Astrocyte (in vitro differentiated cells and primary cell): ENCODE results near the gene DCBLD1. TPM values are rescaled to one million over a fixed set of nuclear protein-coding genes. Genes with fewer than 3 reads are reported as not detected.

Experiments used
- DNase-seq: peaks from one replicate; pipeline ENCODE4 v3.0.0-alpha.2; 2010; ENCODE audit warnings: low read depth
- FAIRE-seq: peaks from 2 replicates; lab custom pipeline; 2011; peaks lifted over from hg19 to GRCh38; lab: Jason Lieb, UNC
- H2AFZ ChIP-seq: 2 replicates; pipeline ENCODE4 v1.6.0; 2012; ENCODE audit warnings: low read depth, low read length, inconsistent platforms
- H3K27ac ChIP-seq: 2 replicates; pipeline ENCODE4 v1.5.1; 2011; ENCODE audit warnings: low read depth, low read length, inconsistent platforms
- H3K27me3 ChIP-seq: 2 replicates; pipeline ENCODE4 v1.6.0; 2011; ENCODE audit warnings: low read length, inconsistent platforms; ENCODE audit not compliant: insufficient read depth
- H3K36me3 ChIP-seq: 2 replicates; pipeline ENCODE4 v1.5.1; 2011; ENCODE audit warnings: low read length, inconsistent platforms; ENCODE audit not compliant: insufficient read depth
- H3K4me1 ChIP-seq: 2 replicates; pipeline ENCODE4 v1.5.1; 2011; ENCODE audit warnings: low read length, inconsistent platforms; ENCODE audit not compliant: insufficient read depth
- H3K4me2 ChIP-seq: 2 replicates; pipeline ENCODE4 v1.6.0; 2012; ENCODE audit warnings: low read length, inconsistent platforms
- H3K4me3 ChIP-seq: 2 replicates; pipeline ENCODE4 v1.5.1; 2011; ENCODE audit warnings: low read depth, mild to moderate bottlenecking, low read length, inconsistent platforms; ENCODE audit not compliant: insufficient read depth
- H3K79me2 ChIP-seq: 2 replicates; pipeline ENCODE4 v1.6.0; 2012; ENCODE audit warnings: mild to moderate bottlenecking, low read length, inconsistent platforms; ENCODE audit not compliant: insufficient read depth
- H3K9ac ChIP-seq: 2 replicates; pipeline ENCODE4 v1.6.0; 2012; ENCODE audit warnings: mild to moderate bottlenecking, low read length, inconsistent platforms
- H3K9me3 ChIP-seq: 2 replicates; pipeline ENCODE4 v1.5.1; 2012; ENCODE audit warnings: low read depth, mild to moderate bottlenecking, low read length, inconsistent platforms; ENCODE audit not compliant: insufficient read depth
- H4K20me1 ChIP-seq: 2 replicates; pipeline ENCODE4 v1.6.0; 2012; ENCODE audit warnings: low read length, inconsistent platforms; ENCODE audit not compliant: insufficient read depth
- H3K27ac Mint-ChIP-seq: one replicate; pipeline ENCODE4 v1.8.0; 2021; ENCODE audit warnings: mild to moderate bottlenecking, mixed read lengths; ENCODE audit not compliant: unreplicated experiment
- H3K27me3 Mint-ChIP-seq: one replicate; pipeline ENCODE4 v1.8.0; 2021; ENCODE audit warnings: low read depth, mixed read lengths; ENCODE audit not compliant: unreplicated experiment
- H3K36me3 Mint-ChIP-seq: one replicate; pipeline ENCODE4 v1.8.0; 2021; ENCODE audit warnings: low read depth, mixed read lengths; ENCODE audit not compliant: unreplicated experiment
- H3K4me1 Mint-ChIP-seq: one replicate; pipeline ENCODE4 v1.8.0; 2021; ENCODE audit warnings: low read depth, mixed read lengths; ENCODE audit not compliant: unreplicated experiment
- H3K4me3 Mint-ChIP-seq: one replicate; pipeline ENCODE4 v1.8.0; 2021; ENCODE audit warnings: mild to moderate bottlenecking, moderate library complexity, mixed read lengths; ENCODE audit not compliant: unreplicated experiment
- H3K9me3 Mint-ChIP-seq: one replicate; pipeline ENCODE4 v1.8.0; 2021; ENCODE audit warnings: mild to moderate bottlenecking, mixed read lengths; ENCODE audit not compliant: unreplicated experiment
- CTCF ChIP-seq: IDR thresholded peaks from 2 replicates; pipeline ENCODE4 v1.5.1; 2011; ENCODE audit warnings: low read depth, mild to moderate bottlenecking, inconsistent platforms, low read length, moderate library complexity; ENCODE audit not compliant: insufficient read depth
- EZH2 ChIP-seq: IDR thresholded peaks from 2 replicates; pipeline ENCODE4 v1.6.1; 2012; ENCODE audit warnings: mild to moderate bottlenecking, low read length, inconsistent platforms; ENCODE audit not compliant: insufficient read depth
- total RNA-seq: library from RNA; stranded (reverse); gene quantifications from 2 replicates; pipeline ENCODE4 v1.2.1, GENCODE V29; 2021

The DCBLD1 gene
- total RNA-seq, 1 donor from 2014 or later, result 36.8 TPM

GRCh38 chr6:117502580-117502979 lies 20.1 kb downstream of the DCBLD1 start:
- peaks cover 54% of the 10 kb centered on the region for H3K4me1 Mint-ChIP-seq
- H3K9me3 Mint-ChIP-seq, result no peaks in the 10 kb centered on the region
- Histone ChIP-seq H3K27ac (no peak overlapping the region), H3K27me3 (no peaks in the 10 kb centered on the region), H3K9me3 (no peaks in the 10 kb centered on the region), H3K4me1 (peaks cover 23% of the 10 kb centered on the region), H3K36me3 (peaks cover 23% of the 10 kb centered on the region), H3K79me2 (peaks cover 77% of the 10 kb centered on the region), H3K4me2 (no peak overlapping the region), H3K9ac (no peak overlapping the region), H4K20me1 (peaks cover 6% of the 10 kb centered on the region), H3K4me3 (no peak overlapping the region), H2AFZ (no peak overlapping the region)
- peak overlapping the region; percentile 5 for H3K27ac Mint-ChIP-seq
- no peaks in the 10 kb centered on the region for H3K27me3 Mint-ChIP-seq
- no peak for DNase-seq
- no peak for FAIRE-seq
- TF ChIP-seq EZH2, result no peak
- TF ChIP-seq CTCF, result no peak
- no peak overlapping the region for H3K4me3 Mint-ChIP-seq
- peaks cover 17% of the 10 kb centered on the region for H3K36me3 Mint-ChIP-seq

GRCh38 chr6:117503211-117503610 lies 20.7 kb downstream of the DCBLD1 start:
- Histone ChIP-seq H3K4me3 (no peak overlapping the region), H3K9me3 (no peaks in the 10 kb centered on the region), H2AFZ (no peak overlapping the region), H3K79me2 (peaks cover 77% of the 10 kb centered on the region), H3K27me3 (no peaks in the 10 kb centered on the region), H3K4me2 (no peak overlapping the region), H4K20me1 (peaks cover 6% of the 10 kb centered on the region), H3K9ac (no peak overlapping the region), H3K4me1 (peaks cover 17% of the 10 kb centered on the region), H3K36me3 (peaks cover 23% of the 10 kb centered on the region), H3K27ac (no peak overlapping the region)
- TF ChIP-seq CTCF (no peak), EZH2 (no peak)
- FAIRE-seq, result no peak
- Mint-ChIP-seq H3K4me3 (no peak overlapping the region), H3K36me3 (peaks cover 17% of the 10 kb centered on the region), H3K4me1 (peaks cover 54% of the 10 kb centered on the region), H3K27ac (peak overlapping the region; percentile 5), H3K27me3 (no peaks in the 10 kb centered on the region), H3K9me3 (no peaks in the 10 kb centered on the region)
- no peak for DNase-seq

GRCh38 chr6:117504478-117505144 lies 22.1 kb downstream of the DCBLD1 start:
- peaks cover 36% of the 10 kb centered on the region for H3K36me3 ChIP-seq
- H3K4me3 ChIP-seq, result no peak overlapping the region
- Mint-ChIP-seq H3K36me3 (peaks cover 19% of the 10 kb centered on the region), H3K27ac (no peak overlapping the region), H3K27me3 (no peaks in the 10 kb centered on the region), H3K9me3 (no peaks in the 10 kb centered on the region), H3K4me1 (peaks cover 54% of the 10 kb centered on the region), H3K4me3 (no peak overlapping the region)
- no peak overlapping the region for H2AFZ ChIP-seq
- H3K9me3 ChIP-seq, result no peaks in the 10 kb centered on the region
- H3K79me2 ChIP-seq, result peaks cover 77% of the 10 kb centered on the region
- H4K20me1 ChIP-seq, result peaks cover 6% of the 10 kb centered on the region
- H3K4me1 ChIP-seq, result peaks cover 9% of the 10 kb centered on the region
- no peak overlapping the region for H3K27ac ChIP-seq
- H3K4me2 ChIP-seq, result no peak overlapping the region
- no peaks in the 10 kb centered on the region for H3K27me3 ChIP-seq
- no peak for DNase-seq
- TF ChIP-seq EZH2 (no peak), CTCF (no peak)
- no peak overlapping the region for H3K9ac ChIP-seq
- FAIRE-seq, result no peak
